HS-5 (cell line): ENCODE measurements around the gene CCDC197.

Source experiments
- DNase-seq: peaks from one replicate; pipeline ENCODE4 v3.0.0-alpha.2; 2012; ENCODE audit warnings: low read depth

CCDC197 gene

DNA sequence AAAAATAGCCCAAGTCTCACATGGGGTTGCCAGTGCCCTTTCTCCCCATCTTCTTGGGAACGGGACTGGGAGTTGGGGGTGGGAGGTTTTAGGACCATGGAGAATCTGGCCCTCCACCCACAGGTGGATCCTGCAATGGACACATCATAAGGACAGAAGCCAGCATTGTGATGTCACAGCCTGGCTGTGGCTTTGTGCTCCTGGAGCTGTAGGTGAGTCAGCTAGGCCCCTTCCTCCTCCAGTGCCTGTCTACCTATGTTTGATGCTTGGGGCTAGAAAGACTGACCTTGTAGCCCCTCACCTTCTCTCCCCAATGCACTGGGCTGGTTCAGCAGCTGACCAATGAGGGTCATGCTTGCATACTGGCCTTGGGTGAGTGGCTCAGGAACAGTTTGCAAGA is at the start of gene CCDC197:
TSS of gene CCDC197 (plus strand) at position 220 of the 400 bp plus-strand sequence. CDS start 831 bp downstream, outside the sequence.
- DNase-seq: no peak

- no peak for DNase-seq
Observed at GRCh38 chr14:93949511-93950075, 47.5 kb upstream of the CCDC197 start.

DNA sequence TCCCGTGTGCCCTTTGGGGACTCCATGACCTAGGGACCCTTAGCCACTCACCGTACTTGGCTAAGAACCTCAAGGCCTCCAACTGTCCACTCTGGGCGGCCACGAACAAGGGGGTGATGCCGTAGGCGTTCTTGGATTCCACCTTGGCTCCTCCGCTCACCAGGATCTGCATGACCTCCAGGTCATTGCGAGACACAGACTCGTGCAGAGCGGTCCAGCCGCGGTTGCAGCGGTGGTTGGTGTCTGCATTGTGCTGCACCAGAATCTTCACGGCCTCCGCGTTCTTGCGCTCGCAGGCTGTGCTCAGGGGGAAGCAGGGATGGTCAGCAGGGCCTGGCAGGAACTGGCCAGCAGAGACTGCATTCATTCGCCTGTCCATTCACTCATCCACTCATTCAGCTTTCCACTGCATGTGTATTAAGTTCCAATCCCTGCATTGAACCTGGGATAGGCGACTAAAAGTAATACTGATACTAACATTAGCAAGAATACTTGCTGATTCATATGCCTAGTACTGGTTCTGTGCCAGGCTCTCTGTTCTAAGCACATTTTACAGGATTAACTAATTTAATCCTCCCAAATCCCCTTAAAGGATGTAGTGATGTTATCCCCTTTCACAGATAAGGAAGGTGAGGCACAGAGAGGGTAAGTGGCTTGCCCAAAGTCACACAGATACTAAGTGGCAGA is 46.0 kb upstream of the CCDC197 start:
- DNase-seq: no peak

DNA sequence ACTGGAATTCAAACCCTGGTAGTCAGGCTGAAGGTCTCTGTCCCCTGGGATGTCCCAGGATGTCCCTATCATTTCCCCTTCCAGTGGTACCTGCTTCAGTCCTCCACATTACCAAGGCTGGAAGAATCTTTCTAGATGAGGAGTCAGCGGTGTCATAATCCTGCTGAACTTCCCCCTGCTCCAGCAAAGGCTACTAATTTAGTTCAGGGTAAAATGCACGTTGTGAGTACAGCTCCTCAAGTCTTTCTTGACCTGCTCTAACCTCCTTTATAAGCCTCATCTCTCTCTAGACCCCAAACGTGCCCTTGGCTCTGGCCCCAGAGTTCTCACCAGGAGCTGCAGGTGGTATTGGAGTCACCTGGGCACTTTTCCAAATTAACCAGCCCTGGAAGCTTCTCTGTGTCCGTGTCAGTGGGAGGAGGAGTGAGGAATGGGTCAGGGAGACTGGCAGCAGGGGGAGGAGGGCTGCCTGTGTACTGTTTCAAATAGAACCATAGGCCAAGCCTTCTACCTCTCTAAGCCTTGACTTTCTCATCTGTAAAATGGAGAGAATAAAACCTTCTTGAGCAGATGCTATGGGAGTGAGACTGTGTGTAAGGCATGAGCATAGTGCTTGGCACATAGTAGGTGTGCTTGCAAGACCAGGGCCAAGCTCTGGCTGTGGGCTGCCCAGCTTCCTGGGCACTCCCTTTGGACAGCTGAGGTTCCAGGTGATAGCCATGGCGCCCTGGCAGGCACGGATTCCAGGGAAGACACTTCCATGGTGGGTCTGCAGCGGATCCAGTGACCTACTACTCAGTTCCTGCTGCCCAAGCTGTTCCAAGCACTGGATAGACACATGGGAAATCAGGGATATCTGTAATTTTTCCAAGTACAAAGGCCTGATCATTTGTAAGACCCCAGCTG is 45.2 kb upstream of the CCDC197 start:
- DNase-seq: no peak

- DNase-seq: no peak
Observed at GRCh38 chr14:93952829-93953228, 44.3 kb upstream of the CCDC197 start.

- DNase-seq: no peak
Observed at GRCh38 chr14:93953263-93953662, 43.8 kb upstream of the CCDC197 start.

DNA sequence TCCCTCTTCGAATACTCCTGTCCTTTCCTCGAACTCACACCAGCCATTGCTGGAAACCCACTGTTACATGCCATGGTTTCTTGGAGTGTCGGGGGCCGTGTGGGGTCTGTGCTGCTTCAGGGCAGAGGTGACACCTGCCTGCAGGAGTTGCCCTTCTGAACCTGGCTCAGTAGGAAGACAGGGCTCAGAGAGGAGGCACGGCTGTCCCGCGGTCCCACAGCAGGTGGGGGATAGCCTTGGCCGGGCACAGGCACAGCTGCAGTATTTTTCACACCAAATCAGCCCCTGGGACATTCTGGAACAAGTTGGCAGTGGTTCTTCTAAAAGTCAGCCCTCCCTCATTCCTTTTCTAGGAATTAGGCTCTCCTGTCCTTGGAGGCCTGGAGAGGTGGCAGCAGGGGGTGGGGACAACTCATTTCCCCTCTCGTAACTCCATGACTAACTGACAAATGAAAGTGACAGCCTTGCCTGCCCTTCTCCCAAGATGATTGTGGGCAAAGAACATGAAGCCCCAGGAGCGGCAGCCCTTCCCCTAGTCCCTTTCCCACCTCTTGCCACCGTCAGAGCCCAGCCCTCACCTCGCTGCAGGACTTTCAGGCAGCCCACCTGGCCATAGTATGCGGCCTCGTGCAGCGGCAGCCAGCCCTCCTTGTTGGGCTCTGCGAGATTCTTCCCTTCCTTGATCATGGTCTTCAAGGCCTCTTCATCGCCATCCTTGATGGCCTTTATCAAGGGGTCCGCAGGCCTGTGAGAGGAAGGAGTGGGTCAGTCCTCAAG is 43.2 kb upstream of the CCDC197 start:
- DNase-seq: no peak

DNA sequence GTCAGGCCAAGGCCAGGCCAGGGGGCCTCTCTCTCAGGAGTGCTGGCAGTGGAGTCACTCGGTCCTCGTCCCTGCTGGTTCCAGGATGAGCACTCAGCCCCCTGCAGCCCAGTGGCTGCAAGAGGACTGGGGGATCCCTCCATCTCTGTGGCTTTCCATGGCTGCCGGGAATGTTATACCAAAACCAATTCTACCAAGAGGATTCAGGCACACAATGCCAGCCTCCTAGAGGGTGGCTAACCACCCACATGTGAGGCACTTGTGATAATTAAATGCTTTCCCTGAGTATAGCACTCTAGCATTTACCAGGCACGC is 42.6 kb upstream of the CCDC197 start:
- no peak for DNase-seq

DNA sequence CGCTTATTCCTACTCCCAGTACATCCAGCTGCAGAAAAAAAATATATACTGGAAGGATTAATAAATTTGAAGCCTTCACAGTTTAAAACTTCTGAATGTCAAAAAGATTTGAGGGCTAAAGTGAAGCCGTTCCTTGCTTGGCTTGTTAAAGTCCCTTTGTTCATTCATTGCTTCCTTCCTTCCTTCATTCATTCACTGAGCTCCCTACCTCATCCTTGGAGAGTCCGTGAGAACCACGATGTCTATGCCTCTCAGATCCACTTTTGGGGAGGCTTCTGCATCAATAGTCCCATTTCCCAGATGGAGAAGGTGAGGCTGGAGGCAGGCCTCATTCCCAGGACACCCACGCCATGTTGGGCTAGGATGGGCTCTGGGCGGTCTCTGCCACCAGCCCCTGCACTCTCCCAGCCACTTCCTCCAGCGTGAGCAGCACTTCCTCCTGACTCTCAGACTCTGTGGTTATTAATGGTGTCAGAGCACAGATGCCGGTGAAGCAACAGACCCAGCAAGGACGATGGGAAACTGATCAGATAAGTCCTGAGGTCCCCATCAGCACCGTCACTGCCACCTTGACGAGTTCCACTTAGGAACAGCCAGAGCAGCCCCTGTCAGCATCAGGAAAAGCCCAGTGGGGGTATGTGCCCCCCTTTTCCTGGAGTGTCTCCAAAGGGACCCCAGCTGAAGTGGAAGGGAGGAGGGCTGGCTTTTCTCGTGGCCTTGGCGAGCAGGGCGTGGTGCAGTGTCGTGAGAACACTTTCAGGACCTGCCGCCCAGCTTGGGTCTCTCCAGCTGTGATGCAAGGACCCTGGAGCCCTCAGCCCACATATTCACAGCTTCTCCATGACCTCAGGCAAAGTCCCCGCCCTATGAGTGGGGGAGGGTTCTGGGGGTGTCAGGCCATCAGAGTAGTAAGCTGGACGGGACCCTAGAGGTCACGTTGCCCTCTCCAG is 41.9 kb upstream of the CCDC197 start:
- no peak for DNase-seq

DNA sequence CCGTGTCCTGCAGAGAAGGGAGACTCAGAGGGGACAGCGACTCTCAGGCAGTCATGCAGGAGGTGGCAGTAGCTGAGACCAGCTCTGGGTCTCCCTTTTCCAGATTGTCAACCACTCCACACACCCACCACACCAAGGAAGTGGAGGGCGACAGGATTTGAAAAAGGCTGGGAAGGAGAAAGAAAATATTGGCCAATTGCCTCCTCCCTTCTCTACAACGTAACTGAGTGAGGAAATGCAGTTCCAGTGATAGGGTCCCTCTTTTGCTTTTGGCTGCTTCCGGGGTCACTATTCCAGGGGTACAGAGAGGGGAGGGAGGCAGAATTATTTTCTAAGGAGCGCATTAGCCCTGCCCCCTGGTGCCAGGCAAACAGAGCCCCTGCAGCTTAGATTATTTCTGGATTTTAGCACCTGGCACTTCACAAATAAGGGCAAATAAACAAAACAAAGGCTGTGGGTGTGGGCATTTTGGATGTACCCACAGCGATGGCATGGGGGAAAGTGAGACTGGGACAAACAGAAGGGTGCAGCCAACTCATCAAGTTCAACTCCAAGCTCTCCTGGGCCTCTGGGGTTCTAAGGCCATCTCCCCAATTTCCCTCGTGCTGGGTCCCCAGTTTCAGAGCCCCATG is 41.1 kb upstream of the CCDC197 start:
- DNase-seq: no peak

DNA sequence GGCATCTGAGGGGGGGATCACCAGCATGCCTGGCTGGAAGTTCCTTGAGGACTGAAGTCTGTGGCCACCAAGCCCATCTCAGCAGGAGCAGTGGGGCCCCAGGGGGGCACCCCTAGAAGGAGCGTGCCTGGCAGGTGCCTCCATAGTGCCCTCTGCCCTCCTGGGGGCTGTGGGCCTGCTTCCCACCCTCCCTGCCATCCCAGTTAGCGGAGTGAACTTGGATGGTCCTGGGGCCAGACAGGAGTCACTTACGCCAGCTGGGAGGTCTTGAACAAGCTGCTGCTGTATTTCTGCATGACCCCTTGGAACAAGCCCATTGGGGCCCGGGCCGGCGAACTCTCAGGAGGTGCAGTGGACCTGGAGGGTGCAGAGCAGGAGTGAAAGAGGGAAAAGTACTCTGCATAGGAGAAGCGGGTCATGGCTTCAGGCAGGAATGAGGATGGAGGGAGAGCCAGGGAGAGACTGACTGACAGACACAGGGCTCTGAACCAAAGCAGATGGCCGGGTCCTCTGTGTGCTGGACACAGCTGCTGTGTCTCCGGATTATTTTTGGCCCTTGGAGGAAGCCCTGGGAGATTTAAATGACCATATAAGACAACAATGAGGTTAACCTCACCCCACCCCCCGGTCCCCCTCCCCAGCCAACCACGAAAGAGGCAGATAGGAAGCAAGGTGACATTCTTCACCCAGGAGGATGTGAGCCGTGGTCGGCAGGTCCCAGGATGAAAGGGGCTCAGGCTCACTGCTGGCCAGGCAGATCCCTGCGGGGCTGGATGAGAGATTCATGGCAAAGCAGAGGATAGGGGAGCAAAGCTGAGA is 40.4 kb upstream of the CCDC197 start:
- DNase-seq: no peak

DNA sequence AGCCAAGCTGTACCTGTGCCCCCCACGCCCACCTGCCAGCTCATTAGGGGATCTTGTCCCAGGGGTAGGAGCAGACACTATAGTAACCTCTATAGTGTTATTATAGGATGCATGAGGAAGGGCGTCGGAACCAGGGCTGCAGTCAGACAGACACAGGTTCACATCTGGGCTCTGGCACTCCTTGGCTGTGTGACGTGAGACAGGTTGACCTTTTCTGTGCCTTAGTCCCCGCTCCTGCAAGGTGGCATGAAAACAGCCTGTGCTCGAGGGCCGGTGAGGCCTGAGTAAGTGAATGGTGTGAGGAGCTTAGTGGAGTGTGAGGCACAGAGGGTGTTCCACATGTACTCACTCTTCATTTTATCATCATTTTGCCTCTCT is 39.8 kb upstream of the CCDC197 start:
- no peak for DNase-seq

- no peak for DNase-seq
Observed at GRCh38 chr14:93957751-93958566, 39.1 kb upstream of the CCDC197 start.

GRCh38 chr14:93958567-93959238 is 38.4 kb upstream of the CCDC197 start:
- DNase-seq: no peak

- peak; percentile 85 for DNase-seq
Observed at GRCh38 chr14:93959239-93960107, 37.6 kb upstream of the CCDC197 start.

DNA sequence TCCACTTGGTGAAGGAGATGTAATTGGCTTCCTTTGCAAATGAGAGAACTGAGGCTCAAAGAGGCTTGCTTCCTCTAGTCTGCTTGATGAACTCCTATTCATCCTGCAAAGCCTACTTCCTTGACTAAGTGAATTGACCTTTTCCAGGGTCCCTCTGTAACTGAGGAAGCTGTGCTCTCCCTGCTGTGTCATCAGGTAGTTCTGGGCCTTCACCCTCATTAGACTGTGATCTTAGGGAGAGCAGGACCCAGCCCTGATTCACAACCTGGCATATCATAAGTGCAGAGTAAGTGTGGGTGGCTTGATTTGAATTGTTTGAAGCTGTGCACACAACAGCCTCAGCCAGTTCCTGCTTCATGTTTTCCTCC is 37.0 kb upstream of the CCDC197 start:
- DNase-seq: no peak

- DNase-seq: no peak
Observed at GRCh38 chr14:93960774-93961438, 36.2 kb upstream of the CCDC197 start.
